ENCODE measurements around the gene TBC1D23. TPM values are rescaled to one million over a fixed set of nuclear protein-coding genes. Genes with fewer than 3 reads are reported as not detected.
"Not testable (repeated sequence)": the region's sequence is repeated elsewhere in the genome, so short reads cannot be mapped to it uniquely, and the experiment has no call there.

The TBC1D23 gene
- polyA plus RNA-seq, 3 donors from 2014 or later, result 13.7 to 23.4 (median 14.0) TPM

GRCh38 chr3:100234364-100234763 lies 26.4 kb upstream of the TBC1D23 start:
- DNase-seq, result no peak
- no peak overlapping the region for H3K4me3 Mint-ChIP-seq
- H3K4me1 Mint-ChIP-seq, result no peaks in the 10 kb centered on the region
- H3K36me3 Mint-ChIP-seq, result peaks cover 0 to 3% (median 0%) of the 10 kb centered on the region in 3 donors
- H3K27me3 Mint-ChIP-seq (ENCODE audit: low read depth in 3 of 3), result peaks cover 0 to 3% (median 0%) of the 10 kb centered on the region in 3 donors
- peaks cover 0 to 4% (median 0%) of the 10 kb centered on the region in 6 donors for H3K9me3 Mint-ChIP-seq
- H3K27ac Mint-ChIP-seq, result no peak overlapping the region

GRCh38 chr3:100238599-100238998 lies 22.2 kb upstream of the TBC1D23 start:
- H3K4me3 Mint-ChIP-seq, result no peak overlapping the region
- no peak for DNase-seq
- no peak overlapping the region for H3K27ac Mint-ChIP-seq
- H3K27me3 Mint-ChIP-seq (ENCODE audit: low read depth in 3 of 3), result peaks cover 0 to 6% (median 0%) of the 10 kb centered on the region in 3 donors
- no peaks in the 10 kb centered on the region for H3K4me1 Mint-ChIP-seq
- H3K36me3 Mint-ChIP-seq, result peaks cover 0 to 3% (median 0%) of the 10 kb centered on the region in 3 donors
- H3K9me3 Mint-ChIP-seq, result peaks cover 0 to 4% (median 0%) of the 10 kb centered on the region in 6 donors

GRCh38 chr3:100242471-100242870 lies 18.3 kb upstream of the TBC1D23 start:
- H3K27me3 Mint-ChIP-seq (ENCODE audit: low read depth in 3 of 3); H3K4me1 Mint-ChIP-seq; H3K4me3 Mint-ChIP-seq; H3K36me3 Mint-ChIP-seq; DNase-seq; H3K9me3 Mint-ChIP-seq; H3K27ac Mint-ChIP-seq: not testable (repeated sequence)

- H3K4me3 Mint-ChIP-seq, result no peak overlapping the region
- no peaks in the 10 kb centered on the region for H3K9me3 Mint-ChIP-seq
- no peaks in the 10 kb centered on the region for H3K36me3 Mint-ChIP-seq
- no peak for DNase-seq
- no peaks in the 10 kb centered on the region for H3K4me1 Mint-ChIP-seq
- no peak overlapping the region for H3K27ac Mint-ChIP-seq
- H3K27me3 Mint-ChIP-seq (ENCODE audit: low read depth in 3 of 3), result peaks cover 3 to 4% (median 3%) of the 10 kb centered on the region in 3 donors
Measured at GRCh38 chr3:100244264-100244663, 16.5 kb upstream of the TBC1D23 start.

DNA sequence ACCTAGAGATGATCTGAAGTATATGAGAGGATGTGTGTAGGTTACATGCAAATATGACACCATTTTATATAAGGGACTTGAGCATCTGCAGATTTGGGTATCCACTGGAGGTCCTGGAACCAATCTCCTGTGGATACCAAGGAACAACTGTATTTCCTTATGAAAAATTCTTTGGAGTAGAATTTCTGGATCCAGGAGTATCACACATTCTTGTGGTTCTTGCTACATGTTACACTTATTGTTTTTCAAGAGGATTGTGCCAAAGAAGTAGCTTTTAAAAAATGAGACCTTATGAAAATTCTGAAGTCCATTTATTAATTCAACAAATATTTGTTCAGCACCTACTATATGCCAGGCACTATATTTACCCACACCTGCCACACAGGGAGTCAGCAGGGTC lies 15.7 kb upstream of the TBC1D23 start:
- H3K27me3 Mint-ChIP-seq (ENCODE audit: low read depth in 3 of 3), result peaks cover 3 to 7% (median 4%) of the 10 kb centered on the region in 3 donors
- DNase-seq, result no peak

DNA sequence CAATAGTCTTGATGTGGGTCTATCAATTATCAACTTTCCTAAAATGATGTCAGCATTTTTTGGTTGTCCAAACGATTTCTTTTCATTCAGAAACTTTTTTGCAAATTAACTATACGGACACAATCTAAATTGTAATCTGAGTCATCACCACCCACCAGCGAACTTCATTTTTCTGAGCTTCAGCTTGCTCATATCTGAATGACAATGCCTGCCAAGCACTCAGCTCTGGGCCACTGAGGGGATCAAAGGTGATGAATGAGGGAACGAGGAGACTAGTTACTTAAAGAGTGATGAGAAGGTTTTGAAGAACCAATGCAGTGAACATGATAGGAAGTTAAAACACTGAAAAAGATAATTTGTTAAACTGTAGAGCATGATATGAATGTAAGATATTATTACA lies 14.9 kb upstream of the TBC1D23 start:
- Mint-ChIP-seq H3K36me3 (no peaks in the 10 kb centered on the region), H3K4me3 (no peak overlapping the region), H3K9me3 (no peaks in the 10 kb centered on the region), H3K27ac (no peak overlapping the region), H3K4me1 (no peaks in the 10 kb centered on the region), H3K27me3 (ENCODE audit: low read depth in 3 of 3) (peaks cover 2 to 7% (median 4%) of the 10 kb centered on the region in 3 donors)
- DNase-seq, result no peak

More for the DNA sequence above, 15.7 kb upstream of the TBC1D23 start:
- Mint-ChIP-seq H3K4me3 (no peak overlapping the region), H3K36me3 (no peaks in the 10 kb centered on the region), H3K4me1 (no peaks in the 10 kb centered on the region), H3K27ac (no peak overlapping the region), H3K9me3 (no peaks in the 10 kb centered on the region)

- H3K27ac Mint-ChIP-seq, result no peak overlapping the region
- no peak overlapping the region for H3K4me3 Mint-ChIP-seq
- no peaks in the 10 kb centered on the region for H3K36me3 Mint-ChIP-seq
- H3K4me1 Mint-ChIP-seq, result no peaks in the 10 kb centered on the region
- no peaks in the 10 kb centered on the region for H3K9me3 Mint-ChIP-seq
- H3K27me3 Mint-ChIP-seq (ENCODE audit: low read depth in 3 of 3), result peaks cover 0 to 7% (median 4%) of the 10 kb centered on the region in 3 donors
- no peak for DNase-seq
Measured at GRCh38 chr3:100246999-100247398, 13.8 kb upstream of the TBC1D23 start.

DNA sequence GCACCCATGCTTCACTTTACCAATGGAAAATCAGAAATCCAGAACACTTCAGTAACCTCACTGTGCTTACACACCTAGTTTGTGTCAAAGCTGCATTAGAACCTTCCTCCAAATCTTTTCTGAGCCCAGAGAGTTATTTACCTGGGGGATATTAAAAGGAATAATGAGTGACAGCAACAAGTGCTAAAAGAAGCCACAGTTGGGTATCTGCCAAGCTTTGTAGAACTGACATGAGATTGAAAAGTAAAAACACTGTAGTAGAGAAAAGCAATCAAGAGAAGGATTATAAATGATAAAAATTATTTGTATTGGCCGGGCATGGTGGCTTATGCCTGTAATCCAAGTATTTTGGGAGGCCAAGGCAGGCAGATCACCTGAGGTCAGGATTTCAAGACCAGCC lies 8.8 kb upstream of the TBC1D23 start:
- no peaks in the 10 kb centered on the region for H3K4me1 Mint-ChIP-seq
- no peak overlapping the region for H3K4me3 Mint-ChIP-seq
- H3K27me3 Mint-ChIP-seq (ENCODE audit: low read depth in 3 of 3), result peaks cover 0 to 4% (median 0%) of the 10 kb centered on the region in 3 donors
- H3K36me3 Mint-ChIP-seq, result no peaks in the 10 kb centered on the region
- H3K9me3 Mint-ChIP-seq, result no peaks in the 10 kb centered on the region
- H3K27ac Mint-ChIP-seq, result no peak overlapping the region
- DNase-seq, result no peak

DNA sequence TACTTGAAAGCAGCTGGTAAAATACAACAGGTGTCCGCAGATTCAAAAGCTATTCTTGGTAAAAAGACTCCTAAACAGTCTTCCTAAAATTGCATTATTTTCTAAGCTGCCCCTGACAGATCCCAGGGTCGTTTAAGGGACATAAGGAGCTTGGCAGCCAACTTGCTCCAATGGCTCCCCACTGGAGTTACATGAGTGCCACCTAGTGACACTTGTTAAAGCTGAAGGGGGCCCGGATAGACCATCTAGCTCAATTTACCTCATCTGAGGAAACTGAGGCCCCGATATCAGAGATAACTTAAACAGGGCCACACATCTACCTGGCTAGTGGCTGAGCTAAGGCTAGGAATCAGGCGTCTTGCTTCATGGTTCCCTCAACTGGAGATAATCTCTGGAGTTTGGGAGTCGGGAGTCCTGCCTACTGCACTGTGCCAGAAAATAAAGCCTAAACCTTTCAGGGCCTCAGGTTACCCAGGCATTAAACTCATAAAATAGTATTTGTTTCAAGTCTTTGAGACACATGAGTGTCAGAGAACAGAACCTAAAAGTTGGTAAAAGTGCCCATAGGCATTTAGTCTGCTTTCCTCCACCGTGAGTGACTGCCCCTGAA lies 6.5 kb upstream of the TBC1D23 start:
- no peak overlapping the region for H3K4me3 Mint-ChIP-seq
- no peaks in the 10 kb centered on the region for H3K4me1 Mint-ChIP-seq
- no peak overlapping the region for H3K27ac Mint-ChIP-seq
- H3K9me3 Mint-ChIP-seq, result no peaks in the 10 kb centered on the region
- peak; percentile 20 to 28 (median 27) for DNase-seq
- H3K27me3 Mint-ChIP-seq (ENCODE audit: low read depth in 3 of 3), result peaks cover 0 to 4% (median 0%) of the 10 kb centered on the region in 3 donors
- no peaks in the 10 kb centered on the region for H3K36me3 Mint-ChIP-seq

GRCh38 chr3:100256731-100257151 lies 4.1 kb upstream of the TBC1D23 start:
- H3K27ac Mint-ChIP-seq, result no peak overlapping the region
- no peaks in the 10 kb centered on the region for H3K36me3 Mint-ChIP-seq
- DNase-seq, result no peak
- no peaks in the 10 kb centered on the region for H3K9me3 Mint-ChIP-seq
- peaks cover 18 to 19% of the 10 kb centered on the region in 2 donors for H3K4me1 Mint-ChIP-seq
- no peak overlapping the region for H3K4me3 Mint-ChIP-seq
- H3K27me3 Mint-ChIP-seq (ENCODE audit: low read depth in 3 of 3), result peaks cover 0 to 7% (median 0%) of the 10 kb centered on the region in 3 donors

DNA sequence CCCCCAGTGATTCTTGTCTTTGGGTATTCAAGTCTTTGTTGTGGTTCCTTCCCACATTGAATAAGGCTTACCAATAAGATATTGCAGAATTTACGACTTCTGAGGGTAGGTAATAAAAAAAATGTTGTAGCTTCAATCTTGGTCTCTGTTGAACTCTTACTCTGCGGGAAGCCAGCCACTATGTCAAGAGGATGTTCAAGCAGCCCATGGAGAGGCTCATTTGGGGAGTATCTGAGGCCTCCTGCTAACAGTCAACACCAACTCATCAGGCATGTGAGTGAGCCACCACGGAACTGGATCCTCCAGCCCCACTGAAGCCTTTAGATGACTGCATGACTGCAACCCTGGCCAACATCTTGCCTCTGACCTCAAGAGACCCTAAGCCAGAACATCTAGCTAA lies 3.2 kb upstream of the TBC1D23 start:
- no peak for DNase-seq
- no peak overlapping the region for H3K27ac Mint-ChIP-seq
- H3K9me3 Mint-ChIP-seq, result no peaks in the 10 kb centered on the region
- H3K4me3 Mint-ChIP-seq, result no peak overlapping the region
- no peaks in the 10 kb centered on the region for H3K36me3 Mint-ChIP-seq
- H3K4me1 Mint-ChIP-seq, result peaks cover 24 to 25% of the 10 kb centered on the region in 2 donors
- H3K27me3 Mint-ChIP-seq (ENCODE audit: low read depth in 3 of 3), result peaks cover 0 to 7% (median 0%) of the 10 kb centered on the region in 3 donors

DNA sequence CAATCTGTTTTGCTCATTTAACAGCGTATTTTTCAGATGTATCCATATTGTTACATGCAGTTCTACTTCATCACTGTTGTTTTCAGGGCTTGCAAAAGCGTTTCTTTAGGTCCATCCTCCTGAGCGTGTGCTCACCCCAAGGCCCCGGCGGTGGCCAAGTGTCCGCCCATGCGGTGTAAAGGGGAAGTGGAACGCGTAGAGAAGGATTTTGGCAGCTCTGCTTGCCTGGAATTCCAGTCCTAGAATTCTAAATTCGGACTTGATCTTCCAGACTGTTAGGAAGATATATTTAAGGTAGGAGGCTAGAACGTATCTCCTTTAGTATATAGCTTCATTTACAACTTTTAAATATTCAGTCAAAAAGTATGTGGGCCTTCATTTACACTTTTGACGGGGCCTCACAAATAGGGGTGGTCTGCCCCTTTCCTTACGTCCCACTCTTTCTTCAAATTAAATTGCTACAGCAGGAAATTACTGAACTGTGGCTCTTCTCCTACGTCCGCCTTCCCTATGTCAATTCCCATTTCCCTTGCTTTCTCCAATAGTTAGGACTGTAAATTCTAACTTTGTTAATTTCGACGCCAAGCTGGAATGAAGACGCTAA lies 609 bp upstream of the TBC1D23 start:
- Mint-ChIP-seq H3K4me1 (peaks cover 40 to 50% of the 10 kb centered on the region in 2 donors), H3K27me3 (ENCODE audit: low read depth in 3 of 3) (peaks cover 0 to 7% (median 0%) of the 10 kb centered on the region in 3 donors), H3K36me3 (no peaks in the 10 kb centered on the region), H3K4me3 (peak overlapping the region; percentile 87 to 96 (median 92)), H3K9me3 (no peaks in the 10 kb centered on the region), H3K27ac (peak overlapping the region; percentile 91 to 99 (median 98))
- peak in 1 of 3 donors; percentile 4 for DNase-seq

- H3K9me3 Mint-ChIP-seq, result no peaks in the 10 kb centered on the region
- peak overlapping the region; percentile 87 to 96 (median 92) for H3K4me3 Mint-ChIP-seq
- DNase-seq, result no peak
- H3K27me3 Mint-ChIP-seq (ENCODE audit: low read depth in 3 of 3), result peaks cover 0 to 7% (median 0%) of the 10 kb centered on the region in 3 donors
- H3K4me1 Mint-ChIP-seq, result peaks cover 40 to 56% of the 10 kb centered on the region in 2 donors
- H3K27ac Mint-ChIP-seq, result peak overlapping the region; percentile 91 to 99 (median 98)
- no peaks in the 10 kb centered on the region for H3K36me3 Mint-ChIP-seq
Measured at GRCh38 chr3:100261485-100261903, 702 bp downstream of the TBC1D23 start.

DNA sequence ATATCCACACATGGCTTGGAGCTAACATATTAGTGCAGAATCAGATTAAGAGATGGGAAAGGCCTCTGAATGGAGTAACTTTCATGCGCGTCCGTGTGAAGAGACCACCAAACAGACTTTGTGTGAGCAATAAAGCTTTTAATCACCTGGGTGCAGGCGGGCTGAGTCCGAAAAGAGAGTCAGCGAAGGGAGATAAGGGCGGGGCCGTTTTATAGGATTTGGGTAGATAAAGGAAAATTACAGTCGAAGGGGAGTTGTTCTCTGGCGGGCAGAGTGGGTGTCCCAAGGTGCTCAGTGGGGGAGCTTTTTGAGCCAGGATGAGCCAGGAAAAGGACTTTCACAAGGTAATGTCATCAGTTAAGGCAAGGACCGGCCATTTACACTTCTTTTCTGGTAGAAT lies 2.1 kb downstream of the TBC1D23 start:
- H3K27me3 Mint-ChIP-seq (ENCODE audit: low read depth in 3 of 3); H3K36me3 Mint-ChIP-seq; H3K9me3 Mint-ChIP-seq; DNase-seq: not testable (repeated sequence)
- peak overlapping the region in 3 of 6 donors; percentile 1 to 83 (median 35) for H3K27ac Mint-ChIP-seq
- H3K4me1 Mint-ChIP-seq, result peaks cover 40 to 56% of the 10 kb centered on the region in 2 donors
- H3K4me3 Mint-ChIP-seq, result peak overlapping the region in 4 of 5 donors; percentile 41 to 62 (median 48)

Measured in immature natural killer cell (primary cell).